Heart right ventricle (tissue), 16 donors: ENCODE results near the gene SLC26A9. TPM values are rescaled to one million over a fixed set of nuclear protein-coding genes. Genes with fewer than 3 reads are reported as not detected.

Experiments
- ATAC-seq, 8 donors: fragments of 200-7000 bp; cut with Tn5 transposase; one replicate each; pipeline ENCODE4 v1.9.1; 2020; ENCODE audit warnings: mild to moderate bottlenecking in 8 of 8, moderate library complexity in 8 of 8, moderate number of reproducible peaks in 1 of 8
- DNase-seq, 2 donors: peaks; one replicate each; pipeline ENCODE4 v3.0.0-alpha.2; 2020
- H3K27ac ChIP-seq, 10 donors: fragments of 200-600 bp; sonication (generic) in 2 of 10; one replicate each; pipeline versions ENCODE4 v1.5.0 to v1.8.0; 2020 to 2022; ENCODE audit warnings: mild to moderate bottlenecking in 3 of 10
- H3K27me3 ChIP-seq, 7 donors: fragments of 200-600 bp; one replicate each; pipeline ENCODE4 v1.8.0; 2021 to 2022; ENCODE audit warnings: mild to moderate bottlenecking in 2 of 7
- H3K36me3 ChIP-seq, 9 donors: fragments of 200-600 bp; sonication (generic) in 1 of 9; one replicate each; pipeline versions ENCODE4 v1.5.0 to v1.8.0; 2020 to 2022; ENCODE audit warnings: mild to moderate bottlenecking in 2 of 9
- H3K4me1 ChIP-seq, 9 donors: fragments of 200-600 bp; sonication (generic) in 1 of 9; one replicate each; pipeline versions ENCODE4 v1.5.0 to v1.8.0; 2020 to 2022; ENCODE audit warnings: mild to moderate bottlenecking in 4 of 9
- H3K4me3 ChIP-seq, 10 donors: fragments of 200-600 bp; sonication (generic) in 2 of 10; one replicate each; pipeline versions ENCODE4 v1.5.0 to v1.8.0; 2020 to 2022; ENCODE audit warnings: mild to moderate bottlenecking in 7 of 10, moderate library complexity in 2 of 10
- H3K9me3 ChIP-seq, 11 donors: fragments of 200-600 bp in 10 of 11; sonication (generic) in 2 of 11; one replicate each; pipeline versions ENCODE4 v1.5.0 to v1.8.0; 2013 to 2022; ENCODE audit warnings: mild to moderate bottlenecking in 2 of 11, control low read depth in 1 of 11, moderate library complexity in 1 of 11
- CTCF ChIP-seq, 9 donors: fragments of 200-600 bp; sonication (generic) in 2 of 9; IDR thresholded peaks; one replicate each; pipeline versions ENCODE4 v1.5.0 to v1.8.0; 2021 to 2022; ENCODE audit warnings: antibody characterized with exemption in 9 of 9, mild to moderate bottlenecking in 5 of 9, moderate library complexity in 1 of 9
- WGBS, 2 donors: extraction: QIAGEN DNeasy Blood & Tissue Kit; methylation state at CpG; one replicate each; pipeline ENCODE4 v1.1.7; 2013; ENCODE audit warnings: inconsistent platforms in 1 of 2; 5-methylcytosine and 5-hydroxymethylcytosine counted together
- intact Hi-C, 10 donors: fragments of 100-400 bp; cut with DNase I; formaldehyde crosslinking; loops; one replicate each; pipeline versions ENCODE4 v1.11.1 to v1.14.2; 2022
- polyA plus RNA-seq, 2 donors: library from polyadenylated mRNA; stranded (reverse); fragments of 200-250 nt; gene quantifications; one replicate each; pipeline ENCODE4 v1.2.3, GENCODE V29; 2013
- total RNA-seq, 10 donors: library from RNA; stranded (reverse); fragmentation: NEBNext Ultra II Directional in 3 of 10; extraction: Animal tissue kit (Norgen Biotek cat#: 25700) in 3 of 10; gene quantifications; one replicate each; pipeline versions ENCODE4 v1.2.1 to v1.2.4, GENCODE V29; 2021 to 2023
- donor health status: Arrhythmogenic right ventricular cardiomyopathy.
- donor health status: ischemic (EF 13 %, LVEDD 7.1; RV severe dilation, severe dysfunction).
- donor health status: healthy with polysubstance abuse.
- donor health status: DM: no; HTN: yes; CAD: no.
- donor health status: DM: no; HTN: no; CAD: no.
- donor health status: ischemic (EF 25% LVEDD 6.9; RV normal size, moderate dysfunction).
- donor health status: ischemic (EF 25% LVEDD 5.7; RV mildly dilated, moderate dysfunction).
- donor health status: healthy.
- donor health status: DM: yes; HTN: yes; CAD: no.
- donor health status: Ischemic cardiomyopathy.
- donor health status: ischemic (EF 35%, LVEDD 5.7; RV mildly dilated, moderate dysfunction).
- donor health status: nonischemic (EF 11% LVEDD 7.7; RV severe dilation, severe dysfunction).
- donor health status: DM: yes; HTN: yes; CAD: no.
- donor health status: PGD.
- donor health status: ischemic (EF 29% LVEDD 5.4; RV normal size, mild dysfunction).
- donor health status: nonischemic (EF 23%, LVEDD 6.1; RV moderate dilation, normal function).

SLC26A9 gene
- total and polyA plus RNA-seq, 12 donors = 3.3 to 41.1 (median 12.7) TPM

GRCh38 chr1:205929496-205930194 lies 13.6 kb downstream of the SLC26A9 start:
- DNase-seq (no peak), ATAC-seq (no peak)
- no peak for TF ChIP-seq CTCF (IDR thresholded peaks at IDR 0.05)
- H3K27ac ChIP-seq = no peak overlapping the region
- intact Hi-C loops = loop anchor here in 3 of 10 donors (5.0 to 10.0 kb wide), 4 partner anchors 33 to 183 kb away; no protein-coding TSS in a partner anchor
- WGBS, 2 donors = 94 to 98% methylated on average over 19 of the region's 19 CpGs
- no peak overlapping the region for H3K4me3 ChIP-seq
- H3K4me1 ChIP-seq = peaks cover 0 to 33% (median 2%) of the 10 kb centered on the region in 9 donors
- no peaks in the 10 kb centered on the region for H3K36me3 ChIP-seq
- H3K9me3 ChIP-seq = no peaks in the 10 kb centered on the region
- H3K27me3 ChIP-seq = no peaks in the 10 kb centered on the region

- Histone ChIP-seq H3K27ac (no peak overlapping the region), H3K9me3 (no peaks in the 10 kb centered on the region), H3K4me1 (peaks cover 0 to 19% (median 0%) of the 10 kb centered on the region in 9 donors), H3K4me3 (no peak overlapping the region), H3K27me3 (no peaks in the 10 kb centered on the region), H3K36me3 (no peaks in the 10 kb centered on the region)
- intact Hi-C loops = loop anchor here in 3 of 10 donors (5.0 to 10.0 kb wide), 3 partner anchors 34 to 176 kb away; no protein-coding TSS in a partner anchor
- no peak for TF ChIP-seq CTCF (IDR thresholded peaks at IDR 0.05)
- WGBS, 2 donors = 93 to 95% methylated on average over 5 of the region's 5 CpGs
- ATAC-seq (no peak), DNase-seq (no peak)
These were observed 14.9 kb downstream of the SLC26A9 start for GRCh38 chr1:205928317-205928716.

GRCh38 chr1:205927676-205928075 lies 15.6 kb downstream of the SLC26A9 start:
- intact Hi-C loops = loop anchor here in 3 of 10 donors (5.0 to 10.0 kb wide), 3 partner anchors 35 to 177 kb away; no protein-coding TSS in a partner anchor
- WGBS, 2 donors = 96 to 97% methylated on average over 12 of the region's 12 CpGs

GRCh38 chr1:205927247-205927646 lies 16.0 kb downstream of the SLC26A9 start:
- H3K27ac ChIP-seq = no peak overlapping the region
- peaks cover 0 to 12% (median 0%) of the 10 kb centered on the region in 9 donors for H3K4me1 ChIP-seq
- intact Hi-C loops = loop anchor here in 3 of 10 donors (5.0 to 10.0 kb wide), 3 partner anchors 35 to 178 kb away; no protein-coding TSS in a partner anchor
- TF ChIP-seq CTCF (IDR thresholded peaks at IDR 0.05) = no peak
- WGBS, 2 donors = 93 to 96% methylated on average over 6 of the region's 6 CpGs
- no peaks in the 10 kb centered on the region for H3K9me3 ChIP-seq
- no peaks in the 10 kb centered on the region for H3K27me3 ChIP-seq
- H3K36me3 ChIP-seq = no peaks in the 10 kb centered on the region
- no peak overlapping the region for H3K4me3 ChIP-seq
- no peak for ATAC-seq
- no peak for DNase-seq

More at GRCh38 chr1:205927676-205928075, 15.6 kb downstream of the SLC26A9 start:
- TF ChIP-seq CTCF (IDR thresholded peaks at IDR 0.05) = no peak
- DNase-seq (no peak), ATAC-seq (no peak)
- Histone ChIP-seq H3K36me3 (no peaks in the 10 kb centered on the region), H3K9me3 (no peaks in the 10 kb centered on the region), H3K27ac (no peak overlapping the region), H3K4me3 (no peak overlapping the region), H3K4me1 (peaks cover 0 to 13% (median 0%) of the 10 kb centered on the region in 9 donors), H3K27me3 (no peaks in the 10 kb centered on the region)
